ENCODE measurements around the gene A4GALT.

DNA sequence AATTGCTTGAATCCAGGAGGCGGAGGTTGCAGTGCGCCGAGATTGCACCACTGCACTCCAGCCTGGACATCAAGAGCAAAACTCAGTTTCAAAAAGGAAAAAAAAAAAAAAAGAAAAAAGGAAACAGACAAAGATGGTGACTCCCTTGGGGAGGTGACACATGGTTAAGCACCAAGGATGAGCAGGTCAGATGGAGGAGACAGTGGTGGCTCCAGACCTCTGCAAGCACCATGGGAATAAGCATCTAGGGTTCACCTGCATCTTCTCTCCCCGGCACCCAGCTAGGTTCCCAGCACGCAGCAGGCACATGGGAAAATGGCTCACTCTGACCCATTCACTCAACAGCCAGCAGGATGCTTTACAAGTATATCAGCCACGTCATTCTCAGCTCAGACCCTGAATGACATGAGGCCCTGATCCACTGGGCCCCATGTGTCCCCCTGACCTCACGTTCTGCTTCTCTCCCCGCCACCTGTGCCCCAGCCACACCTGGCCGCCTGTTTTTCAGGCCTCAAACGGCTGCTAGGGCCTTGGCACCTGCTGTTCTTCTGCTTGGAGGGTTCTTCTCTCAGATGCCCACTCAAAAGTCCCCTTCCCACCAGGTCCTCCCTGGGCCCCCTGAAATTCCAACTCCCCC lies 24.2 kb downstream of the A4GALT start:
- TF ChIP-seq, protein P1, sequence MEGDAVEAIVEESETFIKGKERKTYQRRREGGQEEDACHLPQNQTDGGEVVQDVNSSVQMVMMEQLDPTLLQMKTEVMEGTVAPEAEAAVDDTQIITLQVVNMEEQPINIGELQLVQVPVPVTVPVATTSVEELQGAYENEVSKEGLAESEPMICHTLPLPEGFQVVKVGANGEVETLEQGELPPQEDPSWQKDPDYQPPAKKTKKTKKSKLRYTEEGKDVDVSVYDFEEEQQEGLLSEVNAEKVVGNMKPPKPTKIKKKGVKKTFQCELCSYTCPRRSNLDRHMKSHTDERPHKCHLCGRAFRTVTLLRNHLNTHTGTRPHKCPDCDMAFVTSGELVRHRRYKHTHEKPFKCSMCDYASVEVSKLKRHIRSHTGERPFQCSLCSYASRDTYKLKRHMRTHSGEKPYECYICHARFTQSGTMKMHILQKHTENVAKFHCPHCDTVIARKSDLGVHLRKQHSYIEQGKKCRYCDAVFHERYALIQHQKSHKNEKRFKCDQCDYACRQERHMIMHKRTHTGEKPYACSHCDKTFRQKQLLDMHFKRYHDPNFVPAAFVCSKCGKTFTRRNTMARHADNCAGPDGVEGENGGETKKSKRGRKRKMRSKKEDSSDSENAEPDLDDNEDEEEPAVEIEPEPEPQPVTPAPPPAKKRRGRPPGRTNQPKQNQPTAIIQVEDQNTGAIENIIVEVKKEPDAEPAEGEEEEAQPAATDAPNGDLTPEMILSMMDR (IDR thresholded peaks at IDR 0.05): no peak
- TF ChIP-seq POLR2A (IDR thresholded peaks at IDR 0.05): no peak
